HG03095 (cell line): ENCODE data around the gene ARPP19.
"Not testable (repeated sequence)": the region's sequence is repeated elsewhere in the genome, so short reads cannot be mapped to it uniquely, and the experiment has no call there.

Experiments used
- ATAC-seq: cut with Tn5 transposase; IDR thresholded peaks from one replicate; pipeline ENCODE4 v1.9.1; 2021; ENCODE audit warnings: moderate library complexity; ENCODE audit not compliant: unreplicated experiment

ARPP19 gene

GRCh38 chr15:52515343-52515742 lies 53.5 kb downstream of the ARPP19 start:
- no peak for ATAC-seq

- no peak for ATAC-seq
Measured at GRCh38 chr15:52514482-52514881, 54.3 kb downstream of the ARPP19 start.

GRCh38 chr15:52512869-52513268 lies 56.0 kb downstream of the ARPP19 start:
- ATAC-seq = not testable (repeated sequence)

- no peak for ATAC-seq
Measured at GRCh38 chr15:52511084-52511483, 57.7 kb downstream of the ARPP19 start.

GRCh38 chr15:52509500-52510245 lies 59.2 kb downstream of the ARPP19 start:
- ATAC-seq = no peak

GRCh38 chr15:52506549-52506948 lies 62.3 kb downstream of the ARPP19 start:
- no peak for ATAC-seq

- ATAC-seq = no peak
Measured at GRCh38 chr15:52505151-52505550, 63.7 kb downstream of the ARPP19 start.

GRCh38 chr15:52503788-52504496 lies 64.9 kb downstream of the ARPP19 start:
- peak; percentile 82 for ATAC-seq

- ATAC-seq = no peak
Measured at GRCh38 chr15:52502608-52503007, 66.2 kb downstream of the ARPP19 start.

GRCh38 chr15:52499506-52499905 lies 69.3 kb downstream of the ARPP19 start:
- no peak for ATAC-seq

GRCh38 chr15:52498706-52499105 lies 70.1 kb downstream of the ARPP19 start:
- ATAC-seq = no peak
